GM19025 (cell line): Measurements from ENCODE around the gene NFATC1.

ENCODE experiments used
- ATAC-seq: cut with Tn5 transposase; IDR thresholded peaks from one replicate; pipeline ENCODE4 v1.9.1; 2021; ENCODE audit warnings: mild to moderate bottlenecking, low read depth, moderate library complexity; ENCODE audit not compliant: unreplicated experiment

NFATC1 gene

DNA sequence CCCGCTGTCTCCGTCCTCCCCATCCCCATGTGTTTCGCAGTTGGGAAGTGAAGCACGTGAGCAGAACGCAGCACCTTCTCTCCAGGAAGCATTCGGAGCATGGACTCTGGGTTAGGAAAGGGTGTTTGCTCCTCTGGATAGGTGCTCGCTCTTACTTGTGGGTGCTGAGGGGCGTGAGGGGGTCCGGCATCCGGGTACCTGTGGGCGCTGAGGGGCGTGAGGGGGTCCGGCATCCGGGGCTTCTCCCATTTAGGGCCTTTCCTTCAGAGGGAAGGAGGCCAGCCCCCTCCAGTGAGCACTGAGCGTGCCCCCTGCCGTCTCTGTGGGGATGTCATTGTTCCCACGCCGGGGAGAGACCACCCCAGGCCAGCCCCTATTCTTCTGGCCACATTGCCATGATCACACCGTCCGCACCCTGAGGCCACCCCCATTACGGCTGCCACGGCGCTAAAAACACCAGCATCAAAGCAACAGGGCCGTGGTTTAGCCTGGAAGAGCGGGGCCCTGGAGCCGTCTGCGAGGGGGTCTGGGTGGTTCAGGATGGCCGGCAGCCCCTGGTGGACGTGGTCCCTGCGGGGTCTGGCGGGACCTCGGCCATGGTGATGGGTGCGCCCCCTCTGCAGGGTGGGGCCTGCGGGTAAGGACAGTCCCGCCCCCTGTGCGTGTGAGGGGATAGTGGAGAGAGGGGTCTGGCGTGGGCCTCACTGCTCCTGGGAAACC, 41.0 kb downstream of the NFATC1 start:
- ATAC-seq = no peak

DNA sequence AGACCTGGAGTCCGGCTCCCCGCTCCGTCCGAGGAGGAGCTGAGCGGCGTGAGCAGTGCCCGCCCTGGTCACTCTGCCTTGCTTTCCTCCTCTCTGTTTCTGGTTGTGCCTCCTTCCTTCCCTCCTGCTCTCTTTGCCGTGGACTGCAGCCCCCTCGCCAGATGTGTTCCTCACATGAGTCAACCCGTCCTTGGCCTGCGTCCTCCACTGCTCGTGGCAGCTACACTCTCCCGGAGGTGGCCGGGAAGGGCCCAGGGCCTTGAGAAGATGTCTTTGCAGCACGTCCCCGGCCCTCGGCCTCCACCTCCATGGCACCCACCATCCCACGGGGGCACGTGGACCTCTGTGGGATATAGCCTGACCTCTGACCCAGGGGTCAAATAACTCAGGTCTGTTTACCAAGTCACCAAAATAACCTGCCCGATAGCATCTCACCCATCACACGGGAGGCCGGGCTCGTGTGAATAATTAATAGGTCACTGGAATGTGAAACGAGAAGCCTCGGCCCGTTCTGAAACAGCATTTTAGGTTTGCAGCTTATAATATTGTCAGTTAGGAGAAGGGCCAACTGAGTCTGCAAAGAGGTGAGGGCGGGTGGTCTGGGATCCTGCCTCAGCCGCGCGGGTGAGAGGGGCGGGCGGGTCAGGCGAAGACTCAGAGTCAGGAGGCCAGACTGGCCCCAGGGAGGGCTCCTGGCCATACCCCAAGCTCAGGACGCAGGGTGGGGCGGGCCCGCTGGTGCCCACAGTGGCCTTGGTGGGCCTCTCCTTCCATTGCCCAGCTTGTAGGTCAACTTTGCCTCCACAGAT, 42.6 kb downstream of the NFATC1 start:
- ATAC-seq = no peak

DNA sequence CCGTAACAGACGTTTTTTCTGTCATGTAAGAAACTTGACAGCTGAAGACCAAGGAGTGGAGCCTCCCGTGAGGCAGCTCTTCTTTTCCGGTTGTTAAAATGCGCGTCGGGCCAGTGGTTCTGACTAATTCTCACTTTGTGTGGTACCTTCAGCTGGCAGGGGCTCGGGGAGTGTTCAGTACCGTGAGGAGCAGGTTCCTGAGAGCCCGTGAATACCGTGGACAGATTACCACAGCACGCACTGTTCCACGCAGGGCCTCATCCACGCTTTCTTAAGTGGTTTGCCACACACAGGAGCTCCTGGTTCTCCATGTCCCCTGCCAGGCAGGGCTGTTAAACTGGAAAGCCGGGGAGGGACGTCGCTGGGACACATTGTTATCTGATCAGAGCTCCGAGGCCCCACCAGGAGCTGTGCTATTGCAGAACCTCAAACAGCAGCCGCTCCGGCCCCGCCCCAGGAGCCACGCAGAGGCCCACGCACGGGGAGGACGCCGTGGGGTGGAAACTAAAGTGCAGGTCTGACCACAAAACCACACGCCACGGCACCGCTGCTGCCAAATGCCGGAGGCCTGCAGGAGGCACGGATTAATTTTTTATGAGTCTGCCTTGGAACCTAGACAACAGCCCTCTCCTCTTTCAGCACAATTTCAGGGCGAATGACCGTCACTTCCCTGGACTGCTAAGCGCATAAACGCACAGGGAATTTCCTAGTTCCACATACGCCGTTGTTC, 43.3 kb downstream of the NFATC1 start:
- no peak for ATAC-seq

DNA sequence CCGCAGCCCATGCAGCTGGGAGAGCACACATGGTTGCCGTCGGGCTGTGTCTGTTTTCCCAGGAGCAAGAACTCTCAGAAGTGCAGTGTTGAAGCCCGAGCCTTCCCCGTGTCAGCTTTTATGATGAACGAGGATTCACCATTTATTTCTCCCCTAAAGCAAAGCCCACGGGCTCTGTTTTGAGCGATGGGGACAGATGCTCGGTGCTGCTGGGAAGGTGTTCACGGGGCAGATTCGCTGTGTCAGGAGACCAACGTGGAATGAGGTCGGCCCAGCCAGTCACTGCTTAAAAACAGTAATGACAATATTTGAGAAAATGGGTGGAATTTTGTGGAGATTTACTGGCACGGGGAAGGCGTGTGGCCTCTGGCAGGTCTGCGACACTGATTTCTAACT, 43.9 kb downstream of the NFATC1 start:
- ATAC-seq = no peak

DNA sequence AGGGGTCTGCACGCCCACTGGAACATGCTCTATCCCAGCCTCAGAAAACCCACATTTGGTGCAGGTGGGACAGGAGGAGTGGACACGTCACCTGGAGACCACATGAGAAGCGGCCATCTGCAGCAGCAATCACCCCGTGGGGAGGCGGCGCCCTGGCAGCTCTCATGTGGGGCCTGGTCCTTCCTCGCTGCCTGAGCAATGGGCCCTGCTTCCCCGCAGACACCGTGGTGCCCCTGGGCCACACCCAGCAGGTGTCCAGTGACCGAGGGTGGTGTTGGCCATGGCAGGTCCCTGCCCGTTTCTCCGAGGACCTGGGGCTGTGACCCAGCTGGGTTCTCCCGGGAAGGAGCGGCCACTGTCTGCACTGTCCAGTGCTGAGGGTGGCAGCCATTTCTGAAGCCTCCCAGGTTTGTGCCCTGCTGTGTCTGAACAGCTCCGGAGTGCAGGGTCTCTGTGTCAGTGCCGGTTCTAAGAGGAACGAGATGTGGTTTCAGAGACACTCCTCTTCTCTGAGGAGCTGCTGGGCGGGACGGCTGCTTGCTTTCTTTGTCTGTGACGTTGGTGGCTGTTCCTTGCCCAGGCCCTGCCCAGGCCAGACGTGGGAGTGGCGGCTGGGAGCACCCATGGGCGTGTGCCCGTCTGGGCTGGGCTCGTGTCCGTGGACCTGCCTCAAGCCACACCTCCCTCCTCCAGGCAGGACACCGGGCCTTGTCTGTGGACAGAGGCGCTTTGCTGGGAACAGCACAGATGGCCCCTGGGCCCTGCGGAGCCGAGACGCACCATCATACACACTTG, 44.8 kb downstream of the NFATC1 start:
- no peak for ATAC-seq

DNA sequence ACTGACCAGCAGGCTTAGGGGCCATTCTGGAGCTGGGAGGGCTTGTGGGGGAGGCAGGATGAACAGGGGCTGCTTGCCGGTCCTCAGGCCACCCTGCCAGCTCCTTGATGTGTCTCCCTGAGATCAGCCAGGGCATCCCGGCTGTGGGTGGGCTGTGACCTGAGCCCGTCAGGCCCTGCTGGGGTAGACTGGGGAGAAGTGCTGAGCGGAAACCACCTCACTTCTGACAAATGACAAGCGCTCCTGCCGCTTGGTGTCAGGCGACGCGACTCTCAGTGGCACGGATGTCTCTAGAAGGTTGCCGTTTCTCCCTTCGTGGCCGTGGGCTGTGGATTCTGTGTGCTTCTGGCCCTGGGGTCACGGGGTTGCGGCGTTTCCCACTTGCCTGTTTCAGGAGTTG, 45.7 kb downstream of the NFATC1 start:
- ATAC-seq = no peak

DNA sequence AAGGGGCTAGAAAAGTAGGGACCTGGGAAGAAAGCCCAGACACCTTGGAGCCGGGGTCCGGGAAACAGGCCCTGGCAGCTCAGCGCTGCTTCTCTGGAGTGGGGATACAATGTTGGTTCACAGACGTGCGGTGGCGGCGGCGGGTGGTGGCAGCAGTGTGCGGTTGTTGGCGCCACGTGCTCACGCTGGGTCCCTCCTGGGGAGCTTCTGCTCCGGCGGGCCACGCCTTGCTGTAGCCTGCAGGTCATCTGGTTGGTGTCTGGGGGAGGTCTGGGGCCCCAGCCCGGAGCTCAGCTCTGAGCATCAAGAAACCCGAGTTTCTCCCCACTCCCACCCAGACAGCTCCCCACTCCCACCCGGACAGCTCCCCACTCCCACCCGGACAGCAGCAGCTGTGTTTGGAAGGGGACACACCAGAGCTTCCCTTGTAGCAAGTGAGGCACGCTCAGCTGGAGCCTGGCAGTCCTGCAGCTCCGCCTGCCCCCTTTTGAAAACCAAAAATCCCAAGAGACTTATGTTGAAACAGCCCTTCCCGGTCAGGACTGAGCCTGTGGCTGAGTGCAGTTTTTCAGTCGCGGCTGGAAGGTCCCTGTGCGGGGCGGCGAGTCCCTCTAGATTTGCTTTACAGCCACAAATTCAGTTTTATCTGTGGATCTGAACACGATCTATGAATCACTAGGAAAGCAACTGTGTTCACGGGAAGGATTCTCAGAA, 46.9 kb downstream of the NFATC1 start:
- no peak for ATAC-seq

DNA sequence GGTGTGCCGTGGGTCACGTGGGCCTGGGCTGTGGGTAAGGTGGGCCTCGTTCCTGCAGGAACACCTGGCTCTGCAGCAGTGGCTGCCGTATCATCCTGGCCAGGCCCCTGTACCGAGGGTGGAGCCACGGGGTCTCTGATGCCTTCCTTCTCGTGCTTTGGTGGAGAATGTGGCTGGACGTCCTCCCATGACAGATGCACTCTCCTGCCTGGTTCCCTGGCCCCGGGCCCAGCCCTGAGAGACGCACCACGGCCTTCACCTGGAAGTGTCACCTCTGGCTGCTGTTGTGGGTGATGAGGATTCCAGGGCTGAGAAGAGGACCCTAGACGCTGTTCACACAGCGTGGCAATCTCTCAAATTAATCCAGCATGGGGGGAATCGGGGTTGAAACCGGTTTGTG, 49.5 kb downstream of the NFATC1 start:
- no peak for ATAC-seq

DNA sequence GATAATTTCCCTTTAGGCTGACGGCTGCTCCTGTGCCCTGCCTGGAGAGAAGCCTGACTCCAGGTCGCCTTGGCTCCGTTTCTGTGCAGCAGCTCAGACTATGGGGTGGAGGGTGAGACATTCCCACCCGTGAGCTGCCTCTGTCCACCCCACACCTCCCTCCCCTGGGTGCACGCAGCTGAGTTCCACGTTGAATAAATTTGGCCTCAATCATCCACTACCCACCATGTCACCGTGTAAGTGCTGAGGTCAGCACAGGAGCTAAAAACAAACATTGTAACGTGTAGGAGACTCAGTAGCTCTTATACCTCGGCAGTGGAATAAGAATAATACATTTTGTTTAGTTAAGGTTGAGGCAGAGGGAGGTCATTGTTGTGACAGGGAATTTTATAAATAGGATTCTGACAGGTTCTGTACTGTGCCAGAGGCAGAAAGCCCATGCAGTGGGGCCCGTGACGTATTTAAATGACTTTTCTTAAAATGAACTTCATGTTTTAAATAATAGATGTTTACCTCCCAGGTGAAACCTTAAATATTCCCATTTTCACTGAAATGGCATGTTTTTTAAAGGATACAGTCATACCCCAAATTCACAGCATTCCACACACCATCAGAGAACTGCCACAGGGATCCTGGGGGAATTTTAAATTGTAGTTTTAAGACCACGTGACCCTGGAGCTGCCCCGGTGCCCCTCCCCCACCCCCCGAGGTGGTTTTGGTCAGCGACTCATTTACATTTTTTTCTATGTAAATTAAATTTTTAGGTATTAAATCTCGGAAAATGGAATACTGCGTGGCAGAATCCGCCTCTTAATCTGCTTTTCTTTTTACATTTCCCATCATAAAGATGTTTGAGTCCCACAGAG, 50.2 kb downstream of the NFATC1 start:
- ATAC-seq = no peak

DNA sequence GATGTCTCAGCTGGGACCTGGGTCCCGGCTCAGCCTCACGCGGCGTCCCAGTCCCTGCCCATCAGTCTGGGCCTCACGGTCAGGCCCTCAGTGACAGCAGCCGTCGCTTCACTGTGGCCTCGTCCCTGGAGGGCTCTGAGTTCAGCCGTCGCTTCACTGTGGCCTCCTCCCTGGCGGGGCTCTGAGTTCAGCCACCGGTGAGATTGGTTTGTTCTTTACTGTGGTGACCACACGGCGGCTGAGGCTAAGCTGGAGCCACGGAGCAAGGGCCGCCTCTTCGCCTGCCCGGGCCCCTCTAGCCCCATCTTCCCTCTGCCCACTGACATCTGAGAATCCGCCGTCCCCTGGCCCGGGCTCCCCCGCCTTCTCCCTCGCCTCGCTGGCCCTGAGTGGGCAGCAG, 51.2 kb downstream of the NFATC1 start:
- ATAC-seq = no peak

DNA sequence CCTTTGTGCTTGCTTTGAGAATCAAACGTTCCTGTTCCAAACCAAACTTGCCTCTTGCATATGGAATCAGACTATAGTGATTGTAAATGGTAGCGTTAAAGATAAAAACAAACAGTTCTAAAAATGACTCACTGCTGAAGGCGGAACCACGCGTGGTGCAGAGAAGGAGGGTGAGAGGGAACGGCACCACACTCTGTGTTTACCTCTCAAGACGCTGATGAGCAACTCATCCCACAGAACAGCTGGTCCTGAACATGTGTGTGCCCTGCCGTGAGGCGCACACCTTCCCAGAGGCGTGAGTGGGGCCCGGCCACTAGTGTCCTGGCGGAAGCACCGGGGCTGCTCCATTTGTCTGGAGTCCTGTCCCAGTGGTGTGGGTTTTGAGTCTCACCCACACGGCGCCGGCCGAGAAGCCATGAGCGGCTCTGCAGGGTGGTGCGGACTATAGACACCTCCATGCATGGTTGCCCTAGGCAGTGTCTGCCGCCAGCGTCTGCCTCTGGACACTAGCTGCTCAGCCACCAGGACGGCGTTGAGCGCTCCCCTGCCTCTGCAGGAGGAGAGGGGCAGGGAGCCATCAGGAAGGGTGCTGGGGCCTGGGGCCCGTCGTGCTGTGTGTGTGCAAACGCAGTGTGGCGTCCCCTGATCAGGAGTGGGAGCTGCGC, 52.1 kb downstream of the NFATC1 start:
- ATAC-seq = no peak

DNA sequence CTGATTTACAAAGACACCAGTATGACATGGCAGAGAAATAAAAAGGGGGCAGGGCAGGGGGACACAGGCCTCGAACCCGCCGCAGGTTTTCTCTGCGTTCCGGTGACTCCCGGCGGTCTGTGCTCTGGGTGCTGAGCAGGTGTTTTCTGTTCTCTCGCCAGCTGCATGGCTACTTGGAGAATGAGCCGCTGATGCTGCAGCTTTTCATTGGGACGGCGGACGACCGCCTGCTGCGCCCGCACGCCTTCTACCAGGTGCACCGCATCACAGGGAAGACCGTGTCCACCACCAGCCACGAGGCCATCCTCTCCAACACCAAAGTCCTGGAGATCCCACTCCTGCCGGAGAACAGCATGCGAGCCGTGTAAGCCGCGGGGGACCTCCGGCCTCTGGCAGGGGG, 52.9 kb downstream of the NFATC1 start:
- no peak for ATAC-seq

DNA sequence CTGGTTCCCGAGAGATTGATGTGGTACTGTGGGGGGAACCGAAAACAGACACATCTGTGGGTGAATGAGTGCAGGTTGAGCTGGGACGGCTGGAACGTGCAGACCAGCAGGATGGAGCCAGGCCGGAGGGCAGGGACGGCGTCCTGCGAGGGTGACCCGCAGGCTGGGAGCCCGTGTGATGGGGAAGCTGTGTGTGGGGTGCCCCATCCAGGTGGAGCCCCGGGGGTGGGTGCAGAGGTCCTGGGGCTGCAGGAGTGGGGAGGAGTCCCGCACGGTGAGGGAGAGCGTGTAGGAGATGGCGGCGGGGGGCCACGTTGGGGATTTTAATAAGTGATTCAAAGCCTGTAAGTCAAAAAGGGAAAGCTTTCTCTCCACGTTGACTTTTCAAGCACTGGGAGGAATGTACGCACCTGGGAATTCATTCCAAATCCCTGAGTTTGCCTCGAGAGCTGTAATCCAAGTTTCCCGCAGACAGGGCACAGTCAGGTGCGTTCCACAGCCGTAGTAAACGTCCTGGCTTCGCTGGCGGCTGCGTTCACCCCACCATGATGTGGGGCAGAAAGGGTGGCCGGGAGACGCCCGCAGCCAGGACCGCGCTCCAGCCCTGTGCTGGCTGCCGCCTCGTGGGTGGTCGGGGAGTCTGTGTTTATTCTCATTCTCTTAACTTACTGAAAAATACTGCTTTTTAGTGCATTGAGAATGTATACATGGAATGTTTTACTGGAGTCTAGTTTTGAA, 54.0 kb downstream of the NFATC1 start:
- no peak for ATAC-seq

DNA sequence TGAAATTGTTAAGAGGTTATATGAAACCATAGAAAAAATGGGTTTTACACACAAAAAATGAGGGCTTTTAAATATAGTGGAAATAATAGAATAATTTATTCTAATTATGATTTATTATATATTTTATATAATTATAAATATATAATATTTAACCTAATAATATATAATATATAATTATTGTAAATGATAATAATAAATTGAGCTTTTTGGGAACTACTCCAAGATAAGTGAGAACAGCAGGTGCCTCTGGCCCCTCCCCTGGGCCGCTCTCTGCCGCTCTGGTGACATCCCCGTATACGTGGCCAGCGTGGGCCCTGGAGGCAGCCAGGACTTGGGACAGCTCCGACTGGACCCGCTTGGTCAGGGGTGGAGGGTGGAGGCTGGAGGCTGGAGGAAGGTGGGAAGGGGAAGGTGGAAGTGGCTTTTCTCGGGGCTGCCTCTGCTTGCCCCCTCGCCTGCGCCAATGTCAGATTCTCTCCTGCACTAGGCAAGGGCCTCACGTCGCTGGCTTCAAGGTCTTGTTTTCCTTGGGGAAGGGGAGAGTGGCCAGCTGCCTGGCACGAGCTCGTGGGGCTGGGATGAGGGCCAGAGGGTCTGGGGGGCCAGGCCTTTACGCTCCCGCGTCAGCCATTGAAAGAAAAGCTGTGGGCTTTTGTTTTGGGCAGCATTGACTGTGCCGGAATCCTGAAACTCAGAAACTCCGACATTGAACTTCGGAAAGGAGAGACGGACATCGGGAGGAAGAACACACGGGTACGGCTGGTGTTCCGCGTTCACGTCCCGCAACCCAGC, 54.8 kb downstream of the NFATC1 start:
- no peak for ATAC-seq

DNA sequence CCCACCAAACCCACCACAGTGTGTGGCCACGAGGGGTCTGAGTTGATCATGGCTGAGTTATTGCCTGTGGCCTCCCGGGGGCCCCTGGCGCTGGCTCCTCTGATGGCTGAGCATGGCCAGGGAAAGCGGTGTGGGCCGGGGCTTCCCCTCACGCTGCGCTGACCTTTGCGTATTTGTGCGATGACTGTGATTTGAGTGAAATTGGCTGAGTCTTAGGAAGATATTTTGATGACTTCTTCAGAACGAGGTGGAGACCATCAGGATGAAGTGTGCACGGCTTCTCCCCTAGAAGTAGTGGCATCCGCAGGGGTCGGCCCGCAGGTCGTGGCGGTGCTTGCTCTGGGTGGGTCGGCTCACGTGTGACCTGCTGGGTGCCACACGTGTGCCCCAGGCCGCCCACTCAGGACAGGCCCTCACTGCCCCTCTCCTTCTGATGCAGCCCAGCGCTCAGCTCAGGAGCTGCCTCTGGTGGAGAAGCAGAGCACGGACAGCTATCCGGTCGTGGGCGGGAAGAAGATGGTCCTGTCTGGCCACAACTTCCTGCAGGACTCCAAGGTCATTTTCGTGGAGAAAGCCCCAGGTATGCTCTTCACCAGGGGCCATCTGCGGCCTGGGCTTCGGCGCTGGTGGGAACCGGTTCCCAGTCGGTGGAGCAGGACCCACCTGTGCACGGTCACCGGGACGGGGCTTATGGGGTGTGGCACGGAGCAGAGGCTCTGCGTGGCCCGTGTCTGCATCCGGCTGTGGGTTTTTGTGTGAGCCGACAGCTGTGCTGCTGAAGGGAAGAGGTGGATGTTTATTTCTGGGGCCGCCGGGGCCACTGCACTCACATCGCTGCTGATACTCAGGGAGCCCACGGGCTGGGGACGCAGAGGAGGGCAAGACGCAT, 55.8 kb downstream of the NFATC1 start:
- ATAC-seq = no peak
